DND-41 (cell line): ENCODE measurements around the gene RS1.

Experiments
- ATAC-seq: fragments of 200-7000 bp; cut with Tn5 transposase; 3 replicates; pipeline ENCODE4 v1.9.1; 2021; ENCODE audit warnings: low read depth; ENCODE audit not compliant: insufficient read depth
- DNase-seq: peaks from one replicate; pipeline ENCODE4 v3.0.0-alpha.2; 2020
- H2AFZ ChIP-seq: 2 replicates; pipeline ENCODE4 v1.6.0; 2012; ENCODE audit warnings: low read depth, low read length
- H3K27ac ChIP-seq: 2 replicates; pipeline ENCODE4 v1.5.1; 2012; ENCODE audit warnings: low read length, inconsistent platforms
- H3K27me3 ChIP-seq: fragments of 200-600 bp; sonication (generic); 2 replicates; pipeline ENCODE4 v1.6.0; 2012; ENCODE audit warnings: low read length, mild to moderate bottlenecking, inconsistent platforms; ENCODE audit not compliant: insufficient read depth, poor library complexity
- H3K36me3 ChIP-seq: 2 replicates; pipeline ENCODE4 v1.5.1; 2012; ENCODE audit warnings: low read length, inconsistent platforms; ENCODE audit not compliant: insufficient read depth
- H3K4me1 ChIP-seq: 2 replicates; pipeline ENCODE4 v1.5.1; 2012; ENCODE audit warnings: mild to moderate bottlenecking, low read length; ENCODE audit not compliant: insufficient read depth
- H3K4me2 ChIP-seq: 2 replicates; pipeline ENCODE4 v1.6.0; 2012; ENCODE audit warnings: mild to moderate bottlenecking, moderate library complexity, low read length, inconsistent platforms; ENCODE audit not compliant: insufficient read depth
- H3K4me3 ChIP-seq, 2 experiments: fragments of 200-600 bp in 1 of 2; shearing (Covaris generic) in 1 of 2; 2 replicates each; pipeline ENCODE4 v1.5.1; 2012 to 2016; ENCODE audit warnings: inconsistent platforms in 2 of 2, low read length in 2 of 2, mild to moderate bottlenecking in 2 of 2, low read depth in 1 of 2, moderate library complexity in 1 of 2
- H3K79me2 ChIP-seq: 2 replicates; pipeline ENCODE4 v1.6.0; 2012; ENCODE audit warnings: low read length, inconsistent platforms; ENCODE audit not compliant: insufficient read depth
- H3K9ac ChIP-seq: 2 replicates; pipeline ENCODE4 v1.6.0; 2012; ENCODE audit warnings: low read depth, mild to moderate bottlenecking, inconsistent platforms, low read length, moderate library complexity
- H3K9me3 ChIP-seq: 2 replicates; pipeline ENCODE4 v1.5.1; 2012; ENCODE audit warnings: low read length, moderate library complexity, mild to moderate bottlenecking, inconsistent platforms; ENCODE audit not compliant: insufficient read depth, severe bottlenecking
- H4K20me1 ChIP-seq: 2 replicates; pipeline ENCODE4 v1.6.0; 2012; ENCODE audit warnings: low read length; ENCODE audit not compliant: insufficient read depth
- CTCF ChIP-seq: IDR thresholded peaks from 2 replicates; pipeline ENCODE4 v1.5.1; 2012; ENCODE audit warnings: borderline replicate concordance, low read length, moderate library complexity, mild to moderate bottlenecking; ENCODE audit not compliant: poor library complexity, severe bottlenecking; ENCODE audit errors: extremely low read depth
- EZH2 ChIP-seq: IDR thresholded peaks from 3 replicates; pipeline ENCODE4 v1.6.1; 2012; ENCODE audit warnings: borderline replicate concordance, low read depth, mild to moderate bottlenecking, moderate library complexity, low read length, inconsistent platforms; ENCODE audit not compliant: severe bottlenecking

The RS1 gene

GRCh38 chrX:18652636-18653035 is 19.3 kb downstream of the RS1 start:
- Histone ChIP-seq H3K79me2 (no peaks in the 10 kb centered on the region), H3K4me1 (no peaks in the 10 kb centered on the region), H3K4me3 (no peak overlapping the region), H3K9ac (no peak overlapping the region), H3K9me3 (no peaks in the 10 kb centered on the region), H2AFZ (no peak overlapping the region), H3K36me3 (no peaks in the 10 kb centered on the region), H3K27ac (no peak overlapping the region), H3K27me3 (no peaks in the 10 kb centered on the region), H3K4me2 (no peak overlapping the region), H4K20me1 (no peaks in the 10 kb centered on the region)
- DNase-seq (no peak), ATAC-seq (no peak)
- TF ChIP-seq CTCF (no peak), EZH2 (no peak)

- Histone ChIP-seq H3K9ac (no peak overlapping the region), H4K20me1 (no peaks in the 10 kb centered on the region), H3K27ac (no peak overlapping the region), H3K79me2 (no peaks in the 10 kb centered on the region), H3K4me2 (no peak overlapping the region), H3K4me1 (no peaks in the 10 kb centered on the region), H3K36me3 (no peaks in the 10 kb centered on the region), H3K4me3 (no peak overlapping the region), H2AFZ (no peak overlapping the region), H3K27me3 (no peaks in the 10 kb centered on the region), H3K9me3 (no peaks in the 10 kb centered on the region)
- ATAC-seq (no peak), DNase-seq (no peak)
- TF ChIP-seq EZH2, result no peak
- no peak for TF ChIP-seq CTCF
These were observed 21.2 kb downstream of the RS1 start for GRCh38 chrX:18650662-18651061.

- H3K79me2 ChIP-seq, result no peaks in the 10 kb centered on the region
- H3K9ac ChIP-seq, result no peak overlapping the region
- no peaks in the 10 kb centered on the region for H3K9me3 ChIP-seq
- TF ChIP-seq CTCF (no peak), EZH2 (no peak)
- no peaks in the 10 kb centered on the region for H4K20me1 ChIP-seq
- H3K4me2 ChIP-seq, result no peak overlapping the region
- no peaks in the 10 kb centered on the region for H3K4me1 ChIP-seq
- no peak overlapping the region for H3K27ac ChIP-seq
- H3K27me3 ChIP-seq, result no peaks in the 10 kb centered on the region
- H3K4me3 ChIP-seq, result no peak overlapping the region
- DNase-seq, result no peak
- no peak overlapping the region for H2AFZ ChIP-seq
- no peaks in the 10 kb centered on the region for H3K36me3 ChIP-seq
- ATAC-seq, result no peak
These were observed 22.4 kb downstream of the RS1 start for GRCh38 chrX:18649498-18649951.

GRCh38 chrX:18647621-18648020 is 24.3 kb downstream of the RS1 start:
- no peaks in the 10 kb centered on the region for H3K27me3 ChIP-seq
- no peaks in the 10 kb centered on the region for H3K4me1 ChIP-seq
- ATAC-seq, result no peak
- no peak overlapping the region for H3K9ac ChIP-seq
- no peak overlapping the region for H3K4me3 ChIP-seq
- no peaks in the 10 kb centered on the region for H3K9me3 ChIP-seq
- H2AFZ ChIP-seq, result no peak overlapping the region
- H3K36me3 ChIP-seq, result no peaks in the 10 kb centered on the region
- no peak for DNase-seq
- no peaks in the 10 kb centered on the region for H4K20me1 ChIP-seq
- H3K79me2 ChIP-seq, result no peaks in the 10 kb centered on the region
- no peak overlapping the region for H3K4me2 ChIP-seq
- no peak overlapping the region for H3K27ac ChIP-seq
- no peak for TF ChIP-seq EZH2
- no peak for TF ChIP-seq CTCF
